Heart right ventricle (tissue), 16 donors: ENCODE measurements around the gene PARP1. TPM values are rescaled to one million over a fixed set of nuclear protein-coding genes. Genes with fewer than 3 reads are reported as not detected.

Experiments used
- ATAC-seq, 8 donors: fragments of 200-7000 bp; cut with Tn5 transposase; one replicate each; pipeline ENCODE4 v1.9.1; 2020; ENCODE audit warnings: mild to moderate bottlenecking in 8 of 8, moderate library complexity in 8 of 8, moderate number of reproducible peaks in 1 of 8
- DNase-seq, 2 donors: peaks; one replicate each; pipeline ENCODE4 v3.0.0-alpha.2; 2020
- H3K27ac ChIP-seq, 10 donors: fragments of 200-600 bp; sonication (generic) in 2 of 10; one replicate each; pipeline versions ENCODE4 v1.5.0 to v1.8.0; 2020 to 2022; ENCODE audit warnings: mild to moderate bottlenecking in 3 of 10
- H3K27me3 ChIP-seq, 7 donors: fragments of 200-600 bp; one replicate each; pipeline ENCODE4 v1.8.0; 2021 to 2022; ENCODE audit warnings: mild to moderate bottlenecking in 2 of 7
- H3K36me3 ChIP-seq, 9 donors: fragments of 200-600 bp; sonication (generic) in 1 of 9; one replicate each; pipeline versions ENCODE4 v1.5.0 to v1.8.0; 2020 to 2022; ENCODE audit warnings: mild to moderate bottlenecking in 2 of 9
- H3K4me1 ChIP-seq, 9 donors: fragments of 200-600 bp; sonication (generic) in 1 of 9; one replicate each; pipeline versions ENCODE4 v1.5.0 to v1.8.0; 2020 to 2022; ENCODE audit warnings: mild to moderate bottlenecking in 4 of 9
- H3K4me3 ChIP-seq, 10 donors: fragments of 200-600 bp; sonication (generic) in 2 of 10; one replicate each; pipeline versions ENCODE4 v1.5.0 to v1.8.0; 2020 to 2022; ENCODE audit warnings: mild to moderate bottlenecking in 7 of 10, moderate library complexity in 2 of 10
- H3K9me3 ChIP-seq, 11 donors: fragments of 200-600 bp in 10 of 11; sonication (generic) in 2 of 11; one replicate each; pipeline versions ENCODE4 v1.5.0 to v1.8.0; 2013 to 2022; ENCODE audit warnings: mild to moderate bottlenecking in 2 of 11, control low read depth in 1 of 11, moderate library complexity in 1 of 11
- CTCF ChIP-seq, 9 donors: fragments of 200-600 bp; sonication (generic) in 2 of 9; IDR thresholded peaks; one replicate each; pipeline versions ENCODE4 v1.5.0 to v1.8.0; 2021 to 2022; ENCODE audit warnings: antibody characterized with exemption in 9 of 9, mild to moderate bottlenecking in 5 of 9, moderate library complexity in 1 of 9
- WGBS, 2 donors: extraction: QIAGEN DNeasy Blood & Tissue Kit; methylation state at CpG; one replicate each; pipeline ENCODE4 v1.1.7; 2013; ENCODE audit warnings: inconsistent platforms in 1 of 2; 5-methylcytosine and 5-hydroxymethylcytosine counted together
- intact Hi-C, 10 donors: fragments of 100-400 bp; cut with DNase I; formaldehyde crosslinking; loops; one replicate each; pipeline versions ENCODE4 v1.11.1 to v1.14.2; 2022
- polyA plus RNA-seq, 2 donors: library from polyadenylated mRNA; stranded (reverse); fragments of 200-250 nt; gene quantifications; one replicate each; pipeline ENCODE4 v1.2.3, GENCODE V29; 2013
- total RNA-seq, 10 donors: library from RNA; stranded (reverse); fragmentation: NEBNext Ultra II Directional in 3 of 10; extraction: Animal tissue kit (Norgen Biotek cat#: 25700) in 3 of 10; gene quantifications; one replicate each; pipeline versions ENCODE4 v1.2.1 to v1.2.4, GENCODE V29; 2021 to 2023
- donor health status: Arrhythmogenic right ventricular cardiomyopathy.
- donor health status: ischemic (EF 13 %, LVEDD 7.1; RV severe dilation, severe dysfunction).
- donor health status: healthy with polysubstance abuse.
- donor health status: DM: no; HTN: yes; CAD: no.
- donor health status: DM: no; HTN: no; CAD: no.
- donor health status: ischemic (EF 25% LVEDD 6.9; RV normal size, moderate dysfunction).
- donor health status: ischemic (EF 25% LVEDD 5.7; RV mildly dilated, moderate dysfunction).
- donor health status: healthy.
- donor health status: DM: yes; HTN: yes; CAD: no.
- donor health status: Ischemic cardiomyopathy.
- donor health status: ischemic (EF 35%, LVEDD 5.7; RV mildly dilated, moderate dysfunction).
- donor health status: nonischemic (EF 11% LVEDD 7.7; RV severe dilation, severe dysfunction).
- donor health status: DM: yes; HTN: yes; CAD: no.
- donor health status: PGD.
- donor health status: ischemic (EF 29% LVEDD 5.4; RV normal size, mild dysfunction).
- donor health status: nonischemic (EF 23%, LVEDD 6.1; RV moderate dilation, normal function).

The PARP1 gene
- total and polyA plus RNA-seq, 12 donors = 36.1 to 154 (median 110) TPM

- ATAC-seq = no peak
- intact Hi-C loops = no loop called here
- TF ChIP-seq CTCF (IDR thresholded peaks at IDR 0.05) = no peak
Measured at GRCh38 chr1:226453015-226453704, 45.3 kb upstream of the PARP1 start.

GRCh38 chr1:226450688-226451087 is 42.8 kb upstream of the PARP1 start:
- 74 to 78% methylated on average over 2 of the region's 2 CpGs for WGBS, 2 donors
- no peak for ATAC-seq
- Histone ChIP-seq H3K36me3 (no peaks in the 10 kb centered on the region), H3K9me3 (no peaks in the 10 kb centered on the region), H3K27ac (no peak overlapping the region), H3K4me3 (no peak overlapping the region), H3K4me1 (no peaks in the 10 kb centered on the region), H3K27me3 (peaks cover 0 to 6% (median 0%) of the 10 kb centered on the region in 7 donors)
- no peak for TF ChIP-seq CTCF (IDR thresholded peaks at IDR 0.05)
- no peak for DNase-seq
- intact Hi-C loops = no loop called here

More at GRCh38 chr1:226453015-226453704, 45.3 kb upstream of the PARP1 start:
- no peaks in the 10 kb centered on the region for H3K36me3 ChIP-seq
- H3K27me3 ChIP-seq = peaks cover 0 to 16% (median 0%) of the 10 kb centered on the region in 7 donors
- no peaks in the 10 kb centered on the region for H3K9me3 ChIP-seq
- H3K4me1 ChIP-seq = no peaks in the 10 kb centered on the region
- H3K27ac ChIP-seq = no peak overlapping the region
- no peak for DNase-seq
- H3K4me3 ChIP-seq = no peak overlapping the region
- WGBS, 2 donors = 88 to 92% methylated on average over 7 of the region's 7 CpGs

GRCh38 chr1:226449823-226450222 is 41.9 kb upstream of the PARP1 start:
- ATAC-seq = no peak

GRCh38 chr1:226447932-226448665 is 40.2 kb upstream of the PARP1 start:
- peaks cover 0 to 16% (median 6%) of the 10 kb centered on the region in 7 donors for H3K27me3 ChIP-seq
- H3K4me1 ChIP-seq = no peaks in the 10 kb centered on the region
- WGBS, 2 donors = 76 to 81% methylated on average over 4 of the region's 4 CpGs
- H3K9me3 ChIP-seq = no peaks in the 10 kb centered on the region
- H3K36me3 ChIP-seq = no peaks in the 10 kb centered on the region
- H3K4me3 ChIP-seq = no peak overlapping the region
- intact Hi-C loops = no loop called here
- ATAC-seq = no peak
- TF ChIP-seq CTCF (IDR thresholded peaks at IDR 0.05) = no peak
- H3K27ac ChIP-seq = no peak overlapping the region
- no peak for DNase-seq

More at GRCh38 chr1:226449823-226450222, 41.9 kb upstream of the PARP1 start:
- no peaks in the 10 kb centered on the region for H3K9me3 ChIP-seq
- no peaks in the 10 kb centered on the region for H3K36me3 ChIP-seq
- intact Hi-C loops = no loop called here
- WGBS, 2 donors = 65 to 77% methylated on average over 5 of the region's 5 CpGs
- no peak for TF ChIP-seq CTCF (IDR thresholded peaks at IDR 0.05)
- no peaks in the 10 kb centered on the region for H3K4me1 ChIP-seq
- DNase-seq = no peak
- H3K27me3 ChIP-seq = peaks cover 0 to 12% (median 0%) of the 10 kb centered on the region in 7 donors
- H3K4me3 ChIP-seq = no peak overlapping the region
- no peak overlapping the region for H3K27ac ChIP-seq
